ENCODE results near the gene RFC2. TPM values are rescaled to one million over a fixed set of nuclear protein-coding genes. Genes with fewer than 3 reads are reported as not detected.
"Not testable (repeated sequence)": the region's sequence is repeated elsewhere in the genome, so short reads cannot be mapped to it uniquely, and the experiment has no call there.

Gene RFC2
- total RNA-seq, 1 experiment from 2014 or later: 77.1 TPM

DNA sequence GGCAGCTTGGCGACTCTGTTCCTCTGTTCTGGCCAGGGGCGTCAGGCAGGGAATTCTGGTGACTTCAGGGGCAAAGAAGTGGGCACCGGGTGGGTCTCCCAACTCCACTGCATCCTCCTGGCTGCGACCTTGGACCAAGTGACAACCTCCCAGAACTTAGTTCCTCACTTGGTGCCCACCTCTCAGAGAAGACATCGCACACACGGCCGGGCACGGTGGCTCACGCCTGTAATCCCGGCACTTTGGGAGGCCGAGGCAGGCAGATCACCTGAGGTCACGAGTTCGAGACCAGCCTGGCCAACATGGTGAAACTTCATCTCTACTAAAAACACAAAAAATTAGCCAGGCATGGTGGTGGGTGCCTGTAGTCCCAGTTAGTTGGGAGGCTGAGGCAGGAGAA is 29.3 kb downstream of the RFC2 start:
- H3K4me3 ChIP-seq; H3K9me3 ChIP-seq (replicated peaks); H3K27me3 ChIP-seq (replicated peaks); DNase-seq (ENCODE audit: low read depth in 1 of 2, low spot score in 2 of 2); H3K27ac ChIP-seq; H3K4me1 ChIP-seq (replicated peaks): not testable (repeated sequence)
- H3K36me3 ChIP-seq: peaks cover 43% of the 10 kb centered on the region

DNA sequence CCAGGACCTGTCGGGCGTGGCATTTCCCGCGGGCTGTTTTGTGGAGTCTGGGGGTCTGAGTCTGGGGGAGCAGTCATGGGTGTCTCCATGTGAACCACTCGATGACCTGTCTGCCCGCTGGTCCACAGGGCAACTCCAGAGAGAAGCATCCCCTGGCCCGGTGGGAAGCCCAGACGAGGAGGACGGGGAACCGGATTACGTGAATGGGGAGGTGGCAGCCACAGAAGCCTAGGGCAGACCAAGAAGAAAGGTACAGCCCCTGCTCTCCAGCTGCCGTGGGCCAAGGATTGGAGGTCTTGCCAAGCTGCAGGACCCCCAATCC is 29.7 kb downstream of the RFC2 start:
- peaks cover 39% of the 10 kb centered on the region for H3K36me3 ChIP-seq

DNA sequence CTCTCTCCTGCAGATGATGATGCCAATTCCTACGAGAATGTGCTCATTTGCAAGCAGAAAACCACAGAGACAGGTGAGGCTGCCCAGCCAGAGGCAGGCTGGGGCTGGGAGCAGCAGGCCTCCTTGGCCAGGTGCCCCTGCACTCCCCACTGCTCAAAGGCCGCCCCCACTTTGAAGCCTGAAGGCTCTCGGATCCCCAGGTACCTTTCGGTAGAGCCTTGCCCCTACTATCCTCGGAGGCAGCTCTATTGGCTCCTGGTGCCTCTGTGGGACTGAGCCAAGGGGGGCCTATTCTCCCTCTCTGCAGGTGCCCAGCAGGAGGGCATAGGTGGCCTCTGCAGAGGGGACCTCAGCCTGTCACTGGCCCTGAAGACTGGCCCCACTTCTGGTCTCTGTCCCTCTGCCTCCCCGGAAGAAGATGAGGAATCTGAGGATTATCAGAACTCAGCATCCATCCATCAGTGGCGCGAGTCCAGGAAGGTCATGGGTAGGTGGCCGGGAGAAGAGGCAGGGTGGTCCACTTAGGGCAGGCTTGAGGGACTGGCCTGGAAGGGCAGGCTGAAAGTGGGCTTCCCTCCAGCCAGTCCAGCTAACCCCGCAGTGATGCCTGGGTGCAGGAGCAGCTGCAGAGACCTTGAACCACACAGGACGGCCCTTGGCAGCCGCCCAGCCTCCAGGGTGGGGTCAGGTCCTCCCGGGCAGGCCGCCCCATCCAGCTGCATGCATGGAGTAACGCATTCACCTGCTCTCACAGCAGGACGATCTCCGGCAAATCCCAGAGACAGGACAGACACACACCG is 30.3 kb downstream of the RFC2 start:
- no peak for DNase-seq (ENCODE audit: low read depth in 1 of 2, low spot score in 2 of 2)
- H3K4me1 ChIP-seq (replicated peaks): no peaks in the 10 kb centered on the region
- H3K27ac ChIP-seq: no peak overlapping the region
- no peaks in the 10 kb centered on the region for H3K27me3 ChIP-seq (replicated peaks)
- no peaks in the 10 kb centered on the region for H3K9me3 ChIP-seq (replicated peaks)
- H3K36me3 ChIP-seq: peaks cover 33% of the 10 kb centered on the region
- H3K4me3 ChIP-seq: no peak overlapping the region

More for the DNA sequence above, 29.7 kb downstream of the RFC2 start:
- Histone ChIP-seq H3K27ac (no peak overlapping the region), H3K27me3 (replicated peaks) (no peaks in the 10 kb centered on the region), H3K4me3 (no peak overlapping the region), H3K4me1 (replicated peaks) (no peaks in the 10 kb centered on the region), H3K9me3 (replicated peaks) (no peaks in the 10 kb centered on the region)
- DNase-seq (ENCODE audit: low read depth in 1 of 2, low spot score in 2 of 2): no peak

DNA sequence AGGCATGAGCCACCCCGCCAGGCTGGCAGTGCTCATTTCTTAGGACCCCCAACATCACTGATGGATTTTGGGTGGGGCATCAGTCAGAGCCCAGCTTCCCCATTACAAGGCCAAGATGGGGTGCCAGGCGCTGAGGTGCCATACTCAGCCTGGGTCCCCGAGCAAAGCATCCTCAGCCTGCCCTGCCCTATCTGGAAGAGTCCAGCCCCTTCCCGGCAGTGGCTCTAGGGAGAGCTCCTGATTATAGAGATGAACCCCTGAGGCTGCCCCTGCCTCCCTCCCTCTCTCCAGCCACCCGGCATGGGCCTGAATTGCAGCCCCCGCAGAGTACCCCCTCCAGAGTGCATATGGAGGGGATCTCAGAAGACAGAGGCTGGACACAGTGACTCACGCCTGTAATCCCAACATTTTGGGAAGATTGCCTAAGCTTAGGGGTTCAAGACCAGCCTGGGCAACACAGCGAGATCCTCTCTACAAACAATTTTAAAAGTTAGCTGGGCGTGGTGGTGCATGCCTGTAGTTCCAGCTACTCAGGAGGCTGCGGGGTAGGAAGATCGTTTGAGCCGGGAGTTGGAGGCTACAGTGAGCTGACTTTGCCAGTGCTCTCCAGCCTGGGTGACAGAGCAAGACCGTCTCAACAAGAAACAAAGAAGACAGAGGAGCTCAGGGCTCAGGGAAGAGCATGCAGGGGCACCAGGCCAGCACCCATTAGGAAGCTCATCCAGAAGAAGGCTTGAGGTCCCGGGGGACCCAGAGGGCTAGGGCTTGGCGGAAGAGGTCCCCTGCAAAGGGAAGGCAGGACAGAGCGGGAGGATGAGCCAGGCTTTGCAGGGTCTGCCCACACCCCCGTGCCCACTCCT is 31.1 kb downstream of the RFC2 start:
- Histone ChIP-seq H3K4me1 (replicated peaks) (no peaks in the 10 kb centered on the region), H3K9me3 (replicated peaks) (no peaks in the 10 kb centered on the region), H3K36me3 (peaks cover 30% of the 10 kb centered on the region), H3K4me3 (no peak overlapping the region), H3K27ac (no peak overlapping the region), H3K27me3 (replicated peaks) (no peaks in the 10 kb centered on the region)
- no peak for DNase-seq (ENCODE audit: low read depth in 1 of 2, low spot score in 2 of 2)

DNA sequence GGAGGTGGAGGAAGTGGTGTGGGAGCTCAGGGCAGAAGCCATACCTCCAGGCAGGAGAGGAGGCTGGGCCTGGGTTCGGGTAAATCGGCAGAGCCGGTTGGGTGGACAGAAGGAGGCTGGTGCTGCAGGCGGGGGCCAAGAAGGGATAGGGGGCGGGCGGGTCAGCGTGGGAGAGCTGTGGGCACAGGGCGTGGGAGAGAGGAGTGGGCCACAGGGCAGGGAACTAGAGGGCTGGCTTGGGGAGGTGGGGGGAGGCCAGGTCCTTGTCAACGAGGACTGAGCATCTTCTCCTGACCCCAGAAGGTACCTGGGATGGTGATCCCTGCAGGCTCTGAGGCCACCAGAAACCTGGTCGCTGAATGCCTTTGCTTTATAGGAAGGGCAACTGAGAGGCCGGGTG is 32.5 kb downstream of the RFC2 start:
- H3K36me3 ChIP-seq: peaks cover 23% of the 10 kb centered on the region
- no peaks in the 10 kb centered on the region for H3K9me3 ChIP-seq (replicated peaks)
- H3K27me3 ChIP-seq (replicated peaks): no peaks in the 10 kb centered on the region
- H3K27ac ChIP-seq: no peak overlapping the region
- no peak for DNase-seq (ENCODE audit: low read depth in 1 of 2, low spot score in 2 of 2)
- H3K4me3 ChIP-seq: no peak overlapping the region
- H3K4me1 ChIP-seq (replicated peaks): no peaks in the 10 kb centered on the region

DNA sequence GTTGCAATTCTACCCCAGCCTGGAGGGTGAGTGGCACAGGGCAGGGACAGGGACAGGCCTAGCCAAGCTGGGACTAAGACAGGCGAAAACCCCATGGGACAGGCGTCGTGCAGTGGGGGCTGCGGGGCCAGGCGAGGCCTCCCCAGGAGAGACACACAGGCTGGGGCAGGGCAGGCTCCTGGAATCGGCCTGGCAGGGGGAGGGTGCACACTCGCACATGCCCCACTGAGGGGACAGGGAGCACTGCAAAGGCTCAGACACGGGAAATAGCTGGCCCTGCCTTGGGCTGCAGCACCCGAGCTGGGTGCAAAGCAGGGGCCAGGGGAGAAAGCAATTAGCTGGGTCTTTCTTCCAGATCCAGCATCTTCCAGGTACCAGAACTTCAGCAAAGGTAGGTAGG is 34.0 kb downstream of the RFC2 start:
- Histone ChIP-seq H3K9me3 (replicated peaks) (no peaks in the 10 kb centered on the region), H3K27ac (no peak overlapping the region), H3K27me3 (replicated peaks) (no peaks in the 10 kb centered on the region), H3K4me1 (replicated peaks) (no peaks in the 10 kb centered on the region), H3K4me3 (no peak overlapping the region), H3K36me3 (peaks cover 9% of the 10 kb centered on the region)
- no peak for DNase-seq (ENCODE audit: low read depth in 1 of 2, low spot score in 2 of 2)

DNA sequence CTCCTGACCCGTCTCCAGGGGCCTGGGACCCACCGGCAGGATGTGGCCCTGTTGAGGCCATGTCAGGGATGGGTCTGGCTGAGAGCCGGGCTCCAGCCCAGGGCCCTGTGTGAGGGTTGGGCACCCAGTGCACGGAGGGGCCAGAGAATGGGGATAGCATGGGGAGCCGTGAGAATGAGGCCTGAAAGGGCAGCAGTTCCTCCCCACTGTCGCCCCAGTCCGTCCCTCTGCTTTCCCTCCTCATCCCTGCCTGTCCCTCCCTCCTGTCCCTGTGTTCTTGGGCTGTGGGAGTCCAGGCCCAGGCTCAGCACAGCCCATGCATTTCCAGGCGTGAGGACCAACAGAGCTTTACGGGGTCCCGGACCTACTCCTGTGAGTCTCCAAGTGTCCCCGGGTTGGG is 34.8 kb downstream of the RFC2 start:
- no peak for DNase-seq (ENCODE audit: low read depth in 1 of 2, low spot score in 2 of 2)

DNA sequence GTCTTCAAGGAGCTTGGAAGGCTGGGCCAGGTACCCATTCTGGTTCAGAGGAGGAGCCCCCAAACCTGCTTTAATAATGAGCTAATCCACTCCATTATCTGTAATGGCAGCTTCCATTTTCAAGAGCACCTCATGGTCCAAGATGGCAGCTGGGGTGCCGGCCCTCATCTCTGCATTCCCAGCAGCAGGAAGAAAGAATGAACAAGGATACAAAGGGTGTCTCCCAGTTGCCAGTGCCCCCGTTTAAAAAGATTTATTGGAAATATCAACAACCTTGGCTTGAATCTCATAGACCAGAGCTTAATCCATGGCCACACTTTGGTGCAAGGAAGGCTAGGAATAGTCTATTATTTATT is 35.9 kb downstream of the RFC2 start:
- H3K4me1 ChIP-seq (replicated peaks): no peaks in the 10 kb centered on the region
- no peaks in the 10 kb centered on the region for H3K9me3 ChIP-seq (replicated peaks)
- H3K4me3 ChIP-seq: no peak overlapping the region
- H3K27ac ChIP-seq: no peak overlapping the region
- H3K27me3 ChIP-seq (replicated peaks): no peaks in the 10 kb centered on the region
- no peak for DNase-seq (ENCODE audit: low read depth in 1 of 2, low spot score in 2 of 2)
- H3K36me3 ChIP-seq: no peaks in the 10 kb centered on the region

More for the DNA sequence above, 34.8 kb downstream of the RFC2 start:
- Histone ChIP-seq H3K27me3 (replicated peaks) (no peaks in the 10 kb centered on the region), H3K4me3 (no peak overlapping the region), H3K4me1 (replicated peaks) (no peaks in the 10 kb centered on the region), H3K27ac (no peak overlapping the region), H3K9me3 (replicated peaks) (no peaks in the 10 kb centered on the region), H3K36me3 (peaks cover 4% of the 10 kb centered on the region; the same call in 1 of the 2 replicates)

DNA sequence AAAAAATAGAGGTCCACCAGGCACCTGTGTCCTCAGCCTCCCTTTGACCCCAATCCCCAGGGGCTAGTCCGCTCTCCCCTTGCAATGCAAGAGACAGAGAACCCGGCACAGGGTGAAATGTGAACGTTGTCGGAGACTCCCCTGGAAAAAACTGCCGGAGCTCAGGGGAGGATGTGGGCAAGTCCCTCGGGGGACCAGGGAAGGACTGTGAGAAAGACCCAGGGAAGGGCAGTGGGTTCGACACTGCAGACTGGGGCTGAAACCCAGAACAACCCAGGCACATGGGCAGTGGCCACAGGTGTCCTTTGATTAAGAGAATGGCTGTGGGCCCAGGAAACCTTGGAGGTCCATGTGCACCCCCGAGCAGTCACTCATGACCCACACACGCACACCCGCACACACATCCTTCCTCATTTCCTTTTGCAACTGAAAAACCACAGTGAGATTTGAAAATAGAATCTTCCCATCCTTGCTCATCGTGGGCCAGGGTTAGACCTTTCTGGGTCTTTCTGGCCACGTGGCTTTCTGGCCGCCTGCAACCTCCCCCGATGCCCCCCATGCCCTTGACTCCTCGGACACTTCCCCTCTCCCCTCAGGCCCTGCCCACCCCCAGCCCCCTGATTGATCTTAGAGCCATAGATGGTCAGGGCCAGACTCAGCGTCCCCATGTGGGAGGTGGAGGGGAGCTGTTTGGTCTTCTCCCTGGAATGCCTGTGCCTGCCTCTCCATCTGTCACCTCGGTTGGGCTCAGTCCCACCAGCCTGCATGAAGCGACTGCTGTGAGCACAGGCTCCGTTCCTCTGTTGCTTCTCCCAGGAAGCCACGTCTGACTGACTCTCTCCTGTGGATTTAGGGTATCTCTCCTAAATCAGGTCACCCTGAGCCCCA is 36.5 kb downstream of the RFC2 start:
- Histone ChIP-seq H3K9me3 (replicated peaks) (no peaks in the 10 kb centered on the region), H3K27ac (no peak overlapping the region), H3K36me3 (no peaks in the 10 kb centered on the region), H3K27me3 (replicated peaks) (no peaks in the 10 kb centered on the region), H3K4me1 (replicated peaks) (no peaks in the 10 kb centered on the region), H3K4me3 (no peak overlapping the region)
- DNase-seq (ENCODE audit: low read depth in 1 of 2, low spot score in 2 of 2): no peak

DNA sequence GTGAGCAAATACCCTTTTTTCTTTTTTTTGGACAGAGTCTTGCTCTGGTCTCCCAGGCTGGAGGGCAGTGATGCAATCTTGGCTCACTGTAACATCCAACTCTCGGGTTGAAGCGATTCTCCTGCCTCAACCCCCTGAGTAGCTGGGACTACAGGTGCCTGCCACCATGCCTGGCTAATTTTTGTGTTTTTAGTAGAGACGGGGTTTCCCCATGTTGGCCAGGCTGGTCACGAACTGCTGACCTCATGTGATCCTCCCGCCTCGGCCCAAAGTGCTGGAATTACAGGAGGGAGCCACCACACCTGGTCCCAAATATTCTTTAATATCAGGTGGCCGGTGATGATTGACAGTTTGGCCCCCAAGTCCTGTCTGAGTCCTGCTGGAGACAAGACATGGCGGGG is 37.8 kb downstream of the RFC2 start:
- no peak overlapping the region for H3K4me3 ChIP-seq
- no peaks in the 10 kb centered on the region for H3K36me3 ChIP-seq
- H3K9me3 ChIP-seq (replicated peaks): no peaks in the 10 kb centered on the region
- no peak overlapping the region for H3K27ac ChIP-seq
- H3K4me1 ChIP-seq (replicated peaks): no peaks in the 10 kb centered on the region
- no peaks in the 10 kb centered on the region for H3K27me3 ChIP-seq (replicated peaks)
- DNase-seq (ENCODE audit: low read depth in 1 of 2, low spot score in 2 of 2): no peak

DNA sequence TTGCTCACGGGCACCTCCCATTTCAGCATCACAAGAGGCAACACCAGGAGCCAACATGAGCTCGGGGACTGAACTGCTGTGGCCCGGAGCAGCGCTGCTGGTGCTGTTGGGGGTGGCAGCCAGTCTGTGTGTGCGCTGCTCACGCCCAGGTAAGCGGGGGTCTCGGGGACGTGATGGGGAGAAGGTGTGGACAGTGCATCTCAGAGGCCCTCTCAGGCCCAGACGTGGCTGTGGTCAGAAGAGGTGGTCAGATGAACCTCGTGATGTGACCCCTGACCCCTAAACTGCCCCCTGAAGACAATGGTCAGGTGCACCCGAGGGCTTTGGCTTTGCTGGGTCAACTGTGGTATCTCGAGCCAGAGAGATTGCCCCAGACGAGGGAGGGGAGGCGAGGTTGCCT is 38.3 kb downstream of the RFC2 start:
- Histone ChIP-seq H3K4me3 (no peak overlapping the region), H3K9me3 (replicated peaks) (no peaks in the 10 kb centered on the region), H3K27ac (no peak overlapping the region), H3K4me1 (replicated peaks) (no peaks in the 10 kb centered on the region), H3K36me3 (no peaks in the 10 kb centered on the region), H3K27me3 (replicated peaks) (no peaks in the 10 kb centered on the region)
- DNase-seq (ENCODE audit: low read depth in 1 of 2, low spot score in 2 of 2): no peak

DNA sequence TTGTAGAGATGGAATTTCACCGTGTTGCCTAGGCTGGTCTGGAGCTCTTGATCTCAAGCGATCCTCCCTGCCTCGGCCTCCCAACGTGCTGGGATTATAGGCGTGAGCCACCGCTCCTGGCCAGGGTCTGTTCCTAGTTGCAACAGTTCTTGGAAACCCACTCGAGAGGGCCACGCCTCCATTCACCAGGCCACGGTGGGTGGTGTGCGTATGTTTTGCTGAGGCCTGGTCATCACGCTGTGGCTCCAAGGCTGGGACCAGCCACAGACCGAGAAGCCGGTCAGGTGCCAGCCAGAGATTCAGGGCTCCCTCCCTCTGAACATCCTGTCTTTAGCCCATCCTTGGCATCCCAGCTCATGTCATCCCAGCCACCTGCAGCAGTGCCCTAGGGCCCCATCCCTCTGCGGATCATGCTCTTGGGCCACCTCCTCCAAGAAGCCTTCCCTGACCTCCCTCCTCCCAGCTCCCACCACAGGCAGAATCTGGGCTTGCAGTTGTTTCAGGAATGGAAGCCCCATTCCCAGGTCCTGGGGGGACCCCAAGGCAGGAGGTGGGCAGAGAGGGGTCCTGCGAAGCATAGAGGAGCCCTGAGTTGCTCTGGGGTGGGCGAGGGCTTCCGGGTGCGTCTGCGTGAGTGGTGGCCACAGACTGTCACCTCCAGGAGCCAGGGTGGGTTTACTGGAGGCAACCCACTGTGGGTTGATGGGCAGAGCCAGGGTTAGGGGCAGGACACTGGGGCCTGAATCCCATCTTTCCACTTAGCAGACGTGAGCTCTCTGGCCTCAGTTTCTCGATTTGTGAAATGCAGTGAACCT is 39.2 kb downstream of the RFC2 start:
- H3K27ac ChIP-seq: no peak overlapping the region
- H3K36me3 ChIP-seq: no peaks in the 10 kb centered on the region
- no peak overlapping the region for H3K4me3 ChIP-seq
- DNase-seq (ENCODE audit: low read depth in 1 of 2, low spot score in 2 of 2): no peak
- no peaks in the 10 kb centered on the region for H3K9me3 ChIP-seq (replicated peaks)
- no peaks in the 10 kb centered on the region for H3K27me3 ChIP-seq (replicated peaks)
- H3K4me1 ChIP-seq (replicated peaks): peaks cover 3% of the 10 kb centered on the region; the same call in 1 of the 2 replicates

DNA sequence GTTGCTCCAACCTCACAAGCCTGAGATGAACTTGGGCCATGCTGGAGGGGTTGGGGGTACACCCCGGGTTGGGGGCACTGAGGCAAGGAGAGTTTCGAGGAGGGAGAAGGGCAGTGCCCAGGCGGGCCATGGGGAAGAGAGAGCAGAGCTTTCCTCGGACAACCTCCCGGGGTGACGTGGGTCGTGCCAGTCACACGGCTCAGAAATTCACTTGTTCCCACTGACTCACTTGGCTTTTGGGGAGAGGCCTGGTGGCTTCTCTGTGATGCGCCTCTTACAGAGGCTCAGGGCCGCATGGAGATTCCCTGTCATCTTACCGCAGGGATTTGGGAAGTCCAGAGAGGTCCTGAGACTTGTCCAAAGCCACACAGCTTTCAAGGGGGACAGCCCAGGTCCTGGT is 41.5 kb downstream of the RFC2 start:
- Histone ChIP-seq H3K36me3 (no peaks in the 10 kb centered on the region), H3K9me3 (replicated peaks) (no peaks in the 10 kb centered on the region), H3K4me1 (replicated peaks) (peaks cover 13% of the 10 kb centered on the region), H3K27me3 (replicated peaks) (no peaks in the 10 kb centered on the region), H3K4me3 (no peak overlapping the region), H3K27ac (no peak overlapping the region)
- no peak for DNase-seq (ENCODE audit: low read depth in 1 of 2, low spot score in 2 of 2)
